Activated CD8-positive, alpha-beta memory T cell treated with anti-CD3 and anti-CD28 coated beads for 24 hours (primary cell): ENCODE results near the gene CA9.
A peak's percentile ranks its signal among the peaks of the same experiment; 100 is the strongest.

Experiments used
- DNase-seq: peaks from one replicate; pipeline ENCODE4 v3.0.0-alpha.2; 2020

Gene CA9

GRCh38 chr9:35695943-35696401, 22.2 kb downstream of the CA9 start:
- no peak for DNase-seq

GRCh38 chr9:35696520-35697215, 22.9 kb downstream of the CA9 start:
- DNase-seq: peak; percentile 81

GRCh38 chr9:35697486-35697885, 23.8 kb downstream of the CA9 start:
- no peak for DNase-seq

GRCh38 chr9:35698231-35698630, 24.5 kb downstream of the CA9 start:
- DNase-seq: no peak

GRCh38 chr9:35700031-35700430, 26.3 kb downstream of the CA9 start:
- no peak for DNase-seq

GRCh38 chr9:35700942-35701341, 27.2 kb downstream of the CA9 start:
- no peak for DNase-seq

GRCh38 chr9:35702696-35703095, 29.0 kb downstream of the CA9 start:
- DNase-seq: no peak

GRCh38 chr9:35703906-35704672, 30.4 kb downstream of the CA9 start:
- DNase-seq: no peak

- DNase-seq: no peak
Measured at GRCh38 chr9:35705372-35705771, 31.6 kb downstream of the CA9 start.

- DNase-seq: no peak
Measured at GRCh38 chr9:35705836-35706430, 32.2 kb downstream of the CA9 start.

GRCh38 chr9:35706951-35707350, 33.2 kb downstream of the CA9 start:
- no peak for DNase-seq

GRCh38 chr9:35708146-35708545, 34.4 kb downstream of the CA9 start:
- DNase-seq: no peak

GRCh38 chr9:35710818-35711500, 37.2 kb downstream of the CA9 start:
- DNase-seq: no peak

GRCh38 chr9:35711501-35712428, 38.0 kb downstream of the CA9 start:
- no peak for DNase-seq

- no peak for DNase-seq
Measured at GRCh38 chr9:35712762-35713400, 39.2 kb downstream of the CA9 start.

- no peak for DNase-seq
Measured at GRCh38 chr9:35713578-35713977, 39.9 kb downstream of the CA9 start.

GRCh38 chr9:35714123-35714522, 40.4 kb downstream of the CA9 start:
- no peak for DNase-seq

- DNase-seq: no peak
Measured at GRCh38 chr9:35714579-35715252, 41.0 kb downstream of the CA9 start.

- no peak for DNase-seq
Measured at GRCh38 chr9:35716230-35716629, 42.5 kb downstream of the CA9 start.

- no peak for DNase-seq
Measured at GRCh38 chr9:35717132-35717870, 43.6 kb downstream of the CA9 start.
